ENCODE measurements around the gene SMS.

DNA sequence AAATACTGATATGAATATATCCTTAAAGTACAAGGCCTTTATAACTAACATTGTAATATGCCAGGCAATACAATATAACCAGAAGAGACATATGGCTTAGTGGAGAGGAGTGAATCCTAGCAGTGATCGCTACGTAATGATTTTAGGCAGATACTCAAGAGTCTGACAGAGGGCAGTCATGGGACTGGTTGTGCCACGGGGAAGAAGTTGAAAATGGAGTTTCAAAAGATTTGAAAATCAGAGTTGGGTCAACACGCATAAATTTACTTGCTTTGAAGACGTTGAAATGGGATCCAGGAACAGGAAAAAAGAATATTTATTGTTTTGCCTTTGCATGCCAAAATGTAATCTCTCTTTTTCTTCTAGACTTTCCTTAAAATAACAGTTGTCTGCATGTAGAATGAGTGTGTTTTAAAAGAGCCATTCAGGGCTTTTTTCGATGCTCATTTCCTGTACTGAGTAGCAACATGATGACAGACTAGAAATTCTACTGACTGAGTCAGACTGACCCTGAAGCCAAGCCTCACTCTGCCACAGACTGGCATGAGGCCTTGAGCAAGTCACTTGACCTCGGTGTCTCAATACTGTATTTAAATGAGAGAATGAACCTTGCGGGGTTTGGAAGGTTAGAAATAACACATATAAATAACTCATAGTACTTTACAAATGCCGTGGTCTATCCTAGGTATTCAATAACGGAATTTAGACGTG is 8.1 kb upstream of the SMS start:
- TF ChIP-seq CTCF (IDR thresholded peaks at IDR 0.05): no peak
- no peak for TF ChIP-seq POLR2AphosphoS5 (IDR thresholded peaks at IDR 0.05)

Measured in breast epithelium (tissue), 3 donors.